CD4-positive, alpha-beta T cell treated with Interleukin-6 for 4 hours (primary cell): ENCODE results near the gene RPS14.
"Not testable (repeated sequence)": the region's sequence is repeated elsewhere in the genome, so short reads cannot be mapped to it uniquely, and the experiment has no call there.

Source experiments
- DNase-seq: peaks from one replicate; pipeline ENCODE4 v3.0.0-alpha.2; 2020; ENCODE audit warnings: mixed read lengths

The RPS14 gene

DNA sequence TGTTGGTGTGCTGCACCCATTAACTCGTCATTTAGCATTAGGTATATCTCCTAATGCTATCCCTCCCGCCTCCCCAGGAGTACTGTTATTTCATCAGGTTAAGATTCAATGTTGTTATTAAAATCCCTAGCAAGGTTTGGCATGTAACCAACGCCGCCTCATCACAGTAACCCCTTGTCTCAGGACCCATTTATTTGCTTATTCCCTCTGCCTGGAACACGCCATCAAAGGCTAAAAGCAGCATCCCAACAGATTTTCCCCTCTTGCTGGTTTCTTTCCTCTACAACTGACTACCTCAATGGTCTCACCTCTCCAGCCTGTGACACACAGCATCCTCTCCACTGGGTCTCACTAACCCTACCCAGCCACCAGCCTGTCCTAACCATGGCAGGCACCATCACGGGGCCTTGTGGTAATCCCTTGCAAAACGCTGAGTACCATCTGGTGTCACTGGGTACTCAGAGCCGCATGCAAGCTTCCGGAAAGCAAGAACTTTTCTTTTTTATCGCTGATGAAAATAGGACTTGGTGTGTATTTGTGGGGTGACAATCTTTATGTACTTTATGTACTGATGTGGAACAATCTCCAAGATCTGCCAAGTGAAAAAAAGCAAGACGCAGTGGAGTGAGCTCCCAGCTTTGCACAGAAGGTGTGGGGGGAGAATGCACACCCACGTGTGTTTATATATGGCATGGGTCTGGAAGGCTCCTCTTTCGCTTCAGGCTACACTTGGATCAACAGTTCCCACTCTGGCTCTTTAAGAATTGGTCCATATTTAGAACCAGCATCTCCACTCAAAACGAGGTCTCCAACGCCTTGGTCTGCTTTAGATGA lies 6.1 kb downstream of the RPS14 start:
- DNase-seq: no peak

DNA sequence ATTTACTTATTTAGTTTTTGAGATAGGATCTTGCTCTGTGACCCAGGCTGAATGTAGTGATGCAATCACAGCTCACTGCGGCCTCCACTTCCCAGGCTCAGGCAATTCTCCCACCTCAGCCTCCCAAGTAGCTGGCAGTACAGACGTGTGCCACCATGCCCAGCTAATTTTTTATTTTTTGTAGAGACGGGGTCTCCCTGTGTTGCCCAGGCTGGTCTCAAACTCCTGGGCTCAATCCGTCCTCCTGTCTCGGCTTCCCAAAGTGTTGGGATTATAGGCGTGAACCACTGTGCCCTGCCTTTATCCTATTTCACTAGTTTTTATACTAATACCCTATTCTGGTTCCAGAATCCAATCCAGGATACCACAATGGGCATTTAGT lies 6.8 kb downstream of the RPS14 start:
- DNase-seq: no peak

DNA sequence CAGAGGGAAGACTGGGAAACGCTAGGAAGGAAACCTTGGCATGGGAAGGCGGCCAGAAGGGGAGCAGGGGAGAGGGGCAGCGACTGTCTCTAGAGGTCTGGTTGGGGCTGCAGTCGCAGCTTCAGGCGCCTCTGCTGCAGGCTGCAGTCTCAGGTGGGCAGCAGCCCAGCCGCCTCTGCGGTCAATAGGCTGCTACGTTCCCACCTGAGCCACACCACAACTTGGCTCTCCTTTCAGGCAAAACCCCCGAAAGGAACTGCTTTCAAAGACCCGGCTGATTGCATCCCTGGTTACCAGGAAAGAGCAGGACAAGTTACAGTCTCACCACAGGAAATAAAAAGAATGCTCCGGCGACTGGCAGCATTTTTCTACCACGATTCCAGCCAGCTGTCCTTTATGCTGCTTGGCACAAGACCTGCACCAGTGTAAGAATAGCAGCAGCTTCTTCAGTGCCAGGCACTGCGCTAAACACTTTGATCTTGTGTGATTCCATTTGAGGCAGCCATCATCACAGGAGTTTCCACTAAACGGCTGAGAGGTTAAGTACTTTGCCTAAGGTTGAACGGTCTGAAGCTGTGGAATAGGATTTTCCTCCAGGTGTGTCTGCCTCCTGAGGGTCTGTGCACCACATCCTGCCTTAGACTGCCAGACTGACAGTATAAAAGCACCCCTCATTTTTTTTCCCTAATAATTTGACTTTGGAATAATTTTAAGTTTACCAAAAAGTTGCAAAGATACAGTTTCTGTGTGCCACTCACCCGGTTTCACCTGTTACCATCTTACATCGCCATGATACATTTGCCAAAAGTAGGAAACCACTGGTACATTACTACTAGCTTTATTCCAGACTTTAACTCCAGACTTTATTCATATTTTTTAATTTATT lies 7.5 kb downstream of the RPS14 start:
- DNase-seq: no peak

DNA sequence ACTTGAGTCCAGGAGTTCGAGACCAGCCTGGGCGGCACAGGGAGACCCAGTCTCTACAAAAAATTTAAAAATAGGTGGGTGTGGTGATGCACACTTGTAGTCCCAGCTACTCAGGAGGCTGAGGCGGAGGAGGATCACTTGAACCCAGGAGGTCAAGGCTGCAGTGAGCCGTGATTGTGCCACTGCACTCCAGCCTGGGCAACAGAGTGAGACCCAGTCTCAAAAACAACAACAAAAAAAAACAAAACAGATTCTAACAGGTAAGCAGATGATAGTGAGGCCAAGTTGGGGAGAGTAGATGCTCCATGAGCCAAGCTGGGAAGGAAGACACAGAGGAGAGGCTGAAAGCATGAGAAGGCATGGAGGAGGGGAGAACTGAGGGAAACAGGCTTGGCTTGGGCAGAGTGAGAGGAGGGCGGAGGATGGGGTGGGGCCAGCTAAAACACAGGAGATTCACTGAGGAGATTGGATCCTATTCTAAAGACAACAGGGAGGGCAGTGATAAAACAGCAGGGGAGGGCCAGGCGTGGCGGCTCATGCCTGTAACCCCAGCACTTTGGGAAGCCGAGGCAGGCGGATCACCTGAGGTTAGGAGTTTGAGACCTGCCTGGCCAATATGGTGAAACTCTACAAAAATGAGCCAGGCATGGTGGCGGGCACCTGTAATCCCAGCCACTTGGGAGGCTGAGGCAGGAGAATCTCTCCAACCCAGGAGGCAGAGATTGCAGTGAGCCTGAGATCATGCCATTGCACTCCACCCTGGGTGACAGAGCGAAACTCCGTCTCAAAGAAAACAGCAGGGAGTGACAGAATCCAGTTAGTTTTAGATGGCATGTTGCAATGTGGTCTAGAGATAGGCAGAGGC lies 8.4 kb downstream of the RPS14 start:
- no peak for DNase-seq

DNA sequence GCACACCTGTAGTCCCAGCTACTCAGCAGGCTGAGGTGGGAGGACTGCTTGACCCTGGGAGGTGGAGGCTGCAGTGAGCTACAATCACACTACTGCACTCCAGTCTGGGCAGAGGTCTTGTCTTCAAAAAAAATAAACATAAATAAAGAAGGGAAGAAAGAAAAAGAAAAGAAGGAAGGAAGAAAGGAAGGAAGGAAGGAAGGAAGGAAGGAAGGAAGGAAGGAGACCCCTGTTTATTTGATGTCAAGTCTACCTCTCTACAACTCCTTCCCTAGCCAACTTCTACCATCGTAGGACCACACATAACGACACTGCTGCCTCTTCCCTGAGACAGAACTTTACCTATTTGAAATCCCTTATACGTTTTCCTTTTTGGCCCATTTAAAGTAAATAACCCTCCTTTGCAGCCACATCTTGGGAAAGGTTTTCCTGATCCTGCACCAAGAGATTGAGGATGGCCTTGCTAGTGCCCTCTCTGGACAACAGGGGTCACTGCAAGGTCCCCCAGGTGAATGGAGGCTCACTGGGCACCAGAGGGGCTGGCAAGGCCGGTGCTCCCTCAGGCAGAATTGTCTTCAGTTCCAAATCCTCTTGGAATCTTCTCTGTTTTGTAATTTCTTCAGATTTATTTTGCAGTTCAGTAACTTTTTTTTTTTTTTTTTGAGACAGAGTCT lies 10.5 kb downstream of the RPS14 start:
- DNase-seq: no peak

DNA sequence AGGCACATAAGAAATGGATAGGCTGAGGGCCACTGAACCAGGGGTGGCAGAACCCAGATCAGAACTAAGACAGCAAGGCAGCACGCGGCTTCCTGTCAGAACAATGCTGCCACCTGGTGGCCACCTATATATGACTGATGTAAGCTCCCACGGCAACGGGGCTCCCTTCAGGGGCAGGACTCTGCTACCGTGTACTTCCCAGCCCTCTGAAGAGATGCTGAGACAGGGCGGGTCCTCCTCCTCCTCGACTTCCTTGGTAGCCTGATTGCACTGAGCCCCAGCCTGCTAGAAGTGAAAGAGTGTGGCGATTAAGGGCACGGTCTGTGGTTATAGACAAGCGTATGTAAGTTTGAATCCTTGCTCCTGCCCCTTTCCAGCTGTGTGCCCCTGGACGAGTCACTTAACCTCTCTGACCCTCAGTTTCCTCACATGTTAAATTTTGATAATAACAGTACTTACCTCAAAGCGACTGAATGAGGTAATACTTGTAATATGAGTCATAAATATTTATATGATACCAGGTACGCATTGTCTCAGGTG lies 13.3 kb downstream of the RPS14 start:
- DNase-seq: peak; percentile 94

DNA sequence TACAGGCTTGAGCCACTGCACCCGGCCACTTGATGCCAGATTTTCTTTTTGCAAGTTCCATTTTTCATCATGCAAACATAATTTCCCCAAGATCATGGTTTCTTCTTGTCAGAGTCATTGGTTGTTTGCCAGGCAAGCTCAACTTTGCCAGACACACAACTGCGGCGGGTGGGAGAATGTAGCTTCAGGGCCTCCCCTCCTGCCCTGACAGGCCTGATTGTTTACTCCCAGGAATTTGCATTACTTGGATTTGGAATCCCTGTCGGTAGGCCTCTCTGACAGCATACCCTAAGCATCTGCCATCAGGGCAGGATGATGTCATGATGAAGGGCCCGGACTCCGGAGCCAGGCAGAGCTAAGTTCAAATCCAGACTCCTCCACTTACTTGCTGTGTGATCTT lies 15.1 kb downstream of the RPS14 start:
- DNase-seq: no peak

DNA sequence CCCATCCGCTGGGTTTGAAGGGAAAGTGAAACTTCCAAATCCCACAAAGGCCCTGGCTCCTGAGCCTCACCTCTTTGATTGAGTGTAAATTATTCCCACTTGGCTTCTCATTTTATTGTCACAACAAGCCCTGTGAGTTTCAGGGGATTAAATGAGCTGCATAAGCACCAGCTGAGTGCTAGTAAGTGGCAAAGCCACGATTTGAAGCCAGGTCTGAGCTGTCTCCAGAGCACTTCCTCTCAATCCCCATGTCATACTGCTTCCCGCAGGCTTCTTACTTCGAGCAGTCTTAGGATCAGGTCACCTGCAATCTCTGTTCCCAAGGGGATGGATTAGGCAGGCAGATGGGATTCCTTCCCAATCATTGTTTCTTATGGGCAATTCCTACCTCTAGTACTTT lies 18.0 kb downstream of the RPS14 start:
- no peak for DNase-seq

DNA sequence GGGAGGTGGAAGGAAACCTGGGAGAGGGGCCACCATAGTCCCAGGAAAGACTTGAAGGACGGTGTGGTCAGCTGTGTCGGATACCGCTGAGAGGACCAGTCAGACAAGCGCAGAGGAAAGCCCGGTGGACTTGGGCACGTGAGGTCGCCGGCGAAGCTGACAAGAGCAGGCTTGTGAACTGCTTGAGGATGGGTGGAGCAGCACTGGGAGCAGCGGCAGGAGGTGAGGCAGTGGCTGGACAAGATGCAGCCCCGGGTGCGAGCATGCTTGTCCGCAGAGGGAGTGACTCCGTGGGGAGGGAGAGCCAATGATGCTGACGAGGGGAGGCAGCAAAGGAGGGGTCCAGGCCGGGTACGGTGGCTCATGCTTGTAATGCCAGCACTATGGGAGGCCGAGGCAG lies 18.5 kb downstream of the RPS14 start:
- DNase-seq: no peak

DNA sequence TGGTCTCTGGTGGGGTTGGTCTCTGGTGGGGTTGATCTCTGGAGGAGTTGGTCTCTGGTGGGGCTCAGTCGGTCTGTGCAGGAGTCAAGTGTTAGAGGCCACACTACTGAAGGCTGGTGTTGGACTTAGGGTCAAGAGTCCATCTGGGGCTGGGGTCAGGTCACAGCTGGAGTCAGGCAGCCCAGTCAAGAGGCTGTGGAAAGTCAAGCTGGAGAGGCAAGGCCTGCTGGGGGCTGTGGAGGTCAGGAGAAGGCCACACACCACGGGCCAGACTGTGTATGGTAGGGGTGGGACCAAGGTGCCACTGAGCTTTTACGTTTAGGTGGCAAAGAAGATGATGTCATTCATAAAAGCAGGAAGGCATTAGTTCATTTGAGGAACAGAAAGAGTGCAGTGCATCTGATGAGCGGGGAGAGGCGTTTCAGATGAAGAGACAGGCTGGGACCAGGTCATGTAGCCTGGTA lies 20.1 kb downstream of the RPS14 start:
- DNase-seq: no peak

DNA sequence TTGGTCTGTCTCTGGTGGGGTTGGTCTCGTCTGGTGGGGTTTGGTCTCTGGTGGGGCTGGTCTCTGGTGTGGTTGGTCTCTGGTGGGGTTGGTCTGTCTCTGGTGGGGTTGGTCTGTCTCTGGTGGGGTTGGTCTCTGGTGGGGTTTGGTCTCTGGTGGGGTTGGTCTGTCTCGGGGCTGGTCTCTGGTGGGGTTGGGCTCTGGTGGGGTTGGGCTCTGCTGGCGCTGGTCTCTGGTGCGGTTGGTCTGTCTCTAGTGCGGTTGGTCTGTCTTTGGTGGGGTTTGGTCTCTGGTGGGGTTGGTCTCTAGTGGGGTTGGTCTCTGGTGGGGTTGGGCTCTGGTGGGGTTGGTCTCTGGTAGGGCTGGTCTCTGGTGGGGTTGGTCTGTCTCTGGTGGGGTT lies 20.6 kb downstream of the RPS14 start:
- DNase-seq: no peak

DNA sequence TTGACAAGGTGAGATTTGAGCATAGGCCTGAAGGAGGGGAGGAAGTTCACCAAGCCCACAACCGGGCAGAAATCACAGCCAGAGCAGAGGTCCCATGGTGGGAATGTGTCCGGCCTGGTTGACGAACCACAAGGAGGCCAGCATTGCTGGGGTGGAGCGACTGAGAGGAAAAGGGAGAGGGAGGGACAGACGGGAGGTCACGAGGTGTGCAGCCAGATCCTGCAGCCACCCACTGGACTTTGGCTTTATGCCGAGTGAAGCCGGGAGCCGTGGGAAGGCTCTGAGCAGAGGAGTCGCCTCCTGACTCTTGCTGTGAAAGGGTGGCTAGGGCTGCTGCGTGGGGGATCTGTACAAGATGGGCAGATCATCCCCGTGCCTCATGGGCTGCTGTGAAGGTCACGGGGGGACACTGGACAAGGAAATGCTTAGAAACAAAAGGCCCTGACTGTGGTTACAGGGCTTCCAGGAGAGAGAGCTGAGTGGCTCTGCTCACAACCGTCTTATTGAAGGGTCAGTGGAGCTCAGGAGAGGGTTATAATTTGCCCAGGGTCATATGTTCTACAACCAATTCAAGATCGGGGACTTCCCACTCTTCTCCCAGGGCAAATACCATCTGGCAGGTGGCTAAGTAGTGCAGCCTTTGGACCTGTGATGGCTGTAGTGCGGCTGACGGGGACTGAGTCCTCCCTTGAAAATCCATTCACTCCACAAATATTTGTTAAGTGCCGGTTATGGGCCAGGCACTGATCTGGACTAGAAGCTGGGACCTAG lies 21.2 kb downstream of the RPS14 start:
- no peak for DNase-seq

DNA sequence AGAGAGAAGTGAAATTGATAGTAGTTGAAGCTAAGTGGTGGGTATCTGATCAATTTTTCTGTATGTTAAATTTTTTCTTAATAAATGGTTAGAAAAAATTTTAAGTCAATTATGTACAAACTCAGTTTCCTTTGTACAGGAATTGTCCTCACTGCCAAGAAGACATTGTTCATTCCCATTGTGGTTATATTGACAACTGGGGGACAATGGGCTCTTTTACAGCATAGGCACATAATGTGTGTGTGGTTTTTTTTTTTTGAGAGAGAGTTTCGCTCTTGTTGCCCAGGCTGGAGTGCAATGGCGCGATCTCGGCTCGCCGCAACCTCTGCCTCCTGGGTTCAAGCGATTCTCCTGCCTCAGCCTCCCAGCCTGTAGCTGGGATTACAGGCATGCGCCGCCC lies 23.4 kb downstream of the RPS14 start:
- DNase-seq: not testable (repeated sequence)

DNA sequence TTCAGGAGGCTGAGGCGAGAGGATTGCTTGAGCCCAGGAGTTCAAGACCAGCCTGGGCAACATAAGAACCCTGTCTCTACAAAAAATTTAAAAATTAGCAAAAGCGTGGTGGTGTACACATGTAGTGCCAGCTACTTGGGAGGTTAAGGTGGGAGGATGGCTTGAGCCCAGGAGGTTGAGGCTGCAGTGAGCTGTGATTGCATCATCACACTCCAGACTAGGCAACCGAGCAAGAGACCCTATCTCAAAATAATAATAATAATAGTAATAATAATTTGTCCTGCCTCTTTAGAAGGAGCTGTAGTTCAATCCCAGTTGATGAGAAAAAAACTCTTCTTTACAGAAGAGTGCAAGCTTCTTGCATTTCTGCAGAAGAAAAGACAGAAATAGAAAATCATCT lies 26.8 kb downstream of the RPS14 start:
- no peak for DNase-seq

DNA sequence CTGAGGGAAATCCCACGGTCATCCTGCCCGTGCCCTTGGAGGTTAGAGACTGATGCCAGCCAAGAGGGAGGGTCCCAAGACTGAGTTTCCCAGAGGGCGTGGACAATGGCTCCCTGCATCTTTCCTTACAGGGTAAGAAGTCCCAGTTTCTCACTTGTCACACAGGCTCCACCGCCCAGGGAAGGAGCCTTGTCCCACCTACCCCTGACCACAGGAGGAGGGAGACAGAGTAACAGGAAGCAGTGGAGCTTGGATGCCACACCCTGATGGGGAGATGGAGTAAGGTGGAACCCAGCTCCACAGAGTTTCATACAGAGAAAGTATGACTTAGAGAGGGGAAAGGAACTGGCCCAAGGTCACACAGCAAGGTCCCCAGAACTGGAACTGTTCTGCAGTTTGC lies 27.5 kb downstream of the RPS14 start:
- DNase-seq: no peak

DNA sequence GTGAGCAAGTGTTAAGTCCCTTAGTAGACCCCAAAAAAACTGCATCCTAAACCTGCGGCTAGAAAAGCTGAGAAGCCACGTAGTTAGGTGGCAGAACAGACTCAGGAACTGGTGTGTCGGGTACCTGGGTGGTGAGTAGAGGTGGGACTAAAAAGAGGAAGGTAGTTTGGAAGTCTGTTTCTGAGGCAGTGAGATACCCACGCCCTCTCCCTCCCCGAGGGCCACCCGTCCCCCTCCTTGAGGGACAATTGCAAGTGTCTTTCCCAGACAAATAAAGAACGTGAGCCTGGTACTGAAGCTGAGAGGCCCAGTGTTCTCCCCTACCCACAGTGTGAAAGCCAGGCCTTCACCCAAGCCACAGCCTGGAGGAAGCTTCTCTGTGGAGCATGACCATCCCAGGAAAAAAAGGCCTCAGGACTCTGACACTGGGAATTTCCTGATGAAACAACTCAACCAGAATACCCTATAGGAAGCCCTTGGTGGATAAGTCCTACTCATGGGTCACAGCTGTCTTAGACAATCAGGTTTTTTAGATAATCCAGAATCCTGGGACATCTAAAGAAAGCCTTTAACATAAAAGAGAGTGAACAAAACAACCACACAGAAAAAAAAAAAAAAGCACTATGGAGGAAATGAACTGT lies 29.8 kb downstream of the RPS14 start:
- no peak for DNase-seq

DNA sequence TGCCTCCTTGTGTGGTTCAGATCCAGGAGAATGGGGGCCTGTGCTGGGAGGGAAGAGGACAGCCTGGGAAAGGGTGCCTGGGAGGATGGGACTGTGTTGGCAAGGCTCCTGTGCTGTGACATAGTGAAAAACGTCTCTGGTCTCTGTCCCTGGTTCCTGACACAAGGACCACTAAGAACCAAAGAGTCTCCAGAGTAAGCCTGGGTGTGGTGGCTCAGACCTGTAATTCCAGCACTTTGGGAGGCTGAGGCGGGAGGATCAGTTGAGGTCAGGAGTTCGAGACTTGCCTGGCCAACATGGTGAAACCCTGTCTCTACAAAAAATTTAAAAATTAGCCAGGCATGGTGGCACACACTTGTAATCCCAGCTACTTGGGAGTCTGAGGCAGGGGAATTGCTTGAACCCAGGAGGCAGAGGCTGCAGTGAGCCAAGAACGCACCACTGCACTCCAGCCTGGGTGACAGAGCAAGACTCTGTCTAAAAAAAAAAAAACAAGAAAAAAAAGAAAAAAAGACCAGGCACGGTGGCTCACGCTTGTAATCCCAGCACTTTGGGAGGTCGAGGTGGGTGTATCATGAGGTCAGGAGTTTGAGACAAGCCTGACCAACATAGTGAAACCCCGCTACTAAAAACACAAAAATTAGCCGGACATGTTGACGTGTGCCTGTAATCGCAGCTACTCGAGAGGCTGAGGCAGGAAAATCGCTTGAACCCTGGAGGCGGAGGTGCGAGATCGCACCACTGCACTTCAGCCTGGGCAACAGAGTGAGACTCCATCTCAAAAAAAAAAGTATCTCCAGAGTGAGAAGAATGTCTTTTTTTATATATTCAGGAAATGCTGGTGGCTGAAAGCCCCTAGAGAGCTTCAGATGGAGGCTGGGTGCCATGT lies 35.4 kb downstream of the RPS14 start:
- DNase-seq: not testable (repeated sequence)

DNA sequence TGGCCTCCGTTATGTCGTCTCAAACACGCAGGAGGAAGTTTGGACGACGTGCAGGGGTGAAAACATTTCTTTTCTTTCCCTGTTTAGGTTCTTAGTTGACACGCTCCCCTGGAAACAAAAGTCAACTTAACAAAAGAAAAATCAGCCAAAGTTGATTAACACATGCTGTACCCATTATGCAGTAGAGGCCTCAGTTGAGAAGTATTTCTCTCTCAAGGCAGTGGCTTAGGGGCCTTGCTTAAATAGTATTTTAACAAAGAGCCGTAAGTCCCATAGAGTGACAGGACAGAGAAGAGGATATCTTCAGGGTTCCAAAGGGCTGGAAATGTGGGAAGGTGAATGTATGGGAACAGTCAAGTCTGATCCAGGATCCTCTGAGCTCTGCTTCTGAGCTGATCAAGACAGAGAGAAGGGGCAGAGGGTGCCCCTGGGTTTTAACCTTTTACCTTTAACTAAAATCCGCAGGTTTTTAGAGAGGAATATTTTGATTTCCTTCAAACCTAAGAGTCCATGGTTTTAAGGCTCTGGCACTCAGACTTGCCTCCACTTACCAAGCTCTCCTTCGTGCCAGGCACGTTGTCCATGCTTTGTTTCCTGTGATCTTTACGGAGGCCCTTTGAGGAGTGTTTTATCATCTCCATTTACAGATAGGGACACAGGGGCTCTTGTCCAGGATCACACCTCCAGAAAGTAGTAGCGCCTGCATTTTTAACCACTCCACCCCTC lies 36.2 kb downstream of the RPS14 start:
- DNase-seq: no peak
